Fibroblast of skin of back (primary cell): ENCODE data around the gene SHROOM4.

Experiments
- DNase-seq: peaks from one replicate; pipeline ENCODE4 v3.0.0-alpha.2; 2013

SHROOM4 gene

DNA sequence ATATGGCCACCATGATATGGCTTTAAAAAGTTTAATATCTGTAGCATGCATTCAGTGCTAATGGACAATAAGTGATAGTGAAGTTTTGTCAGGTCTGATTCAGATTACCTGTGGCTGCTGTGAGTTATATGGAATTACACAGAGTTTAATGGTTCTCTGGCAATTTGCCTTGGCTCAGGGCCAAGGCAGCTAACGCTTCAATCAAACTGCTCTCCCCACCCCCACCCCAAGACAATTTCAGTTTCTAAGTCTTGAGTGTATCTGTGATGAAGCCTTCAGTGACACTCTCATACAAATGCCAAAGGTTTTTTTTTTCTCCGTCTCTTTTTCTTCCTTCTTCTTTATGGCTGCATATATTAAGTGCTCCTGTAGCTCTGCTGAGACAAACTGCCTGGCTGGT is 106.6 kb downstream of the SHROOM4 start:
- DNase-seq = no peak

DNA sequence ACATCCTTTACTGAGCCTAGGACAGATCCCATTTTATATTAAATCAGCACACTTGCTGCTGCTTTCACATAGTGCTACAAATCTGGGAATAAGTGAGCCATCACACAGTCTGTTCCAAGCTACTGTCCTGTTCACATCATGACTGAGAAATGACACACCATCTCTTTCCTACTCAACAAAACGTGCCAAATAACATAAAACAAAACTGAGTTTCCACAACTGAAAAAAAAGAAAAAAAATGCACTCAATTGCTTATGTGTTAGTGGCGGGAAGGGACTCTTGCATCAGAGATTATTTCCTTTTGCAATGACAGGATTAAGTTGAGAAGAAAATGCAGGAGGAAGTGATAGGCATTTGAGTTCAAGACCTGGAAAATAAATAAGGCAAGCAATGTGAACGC is 109.0 kb downstream of the SHROOM4 start:
- peak; percentile 16 for DNase-seq

DNA sequence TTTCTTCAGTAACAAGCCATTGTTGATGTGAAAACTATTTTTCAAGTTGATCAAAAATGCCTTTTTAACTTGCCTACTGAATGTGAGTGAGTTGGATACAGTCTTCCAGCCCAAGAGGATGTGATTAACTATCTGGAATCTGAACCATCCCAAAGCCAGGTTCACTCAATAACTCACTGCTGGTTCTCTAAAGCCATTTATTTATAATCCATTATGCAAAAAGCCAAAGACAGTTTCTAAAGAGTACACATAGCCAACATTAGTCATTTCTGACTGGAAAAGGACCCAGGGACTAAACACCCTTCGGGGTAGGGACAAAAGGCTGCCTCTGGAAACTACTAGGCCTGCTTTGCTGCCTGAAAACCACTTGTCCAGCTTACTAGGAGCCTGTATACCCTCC is 109.6 kb downstream of the SHROOM4 start:
- peak; percentile 9 for DNase-seq

DNA sequence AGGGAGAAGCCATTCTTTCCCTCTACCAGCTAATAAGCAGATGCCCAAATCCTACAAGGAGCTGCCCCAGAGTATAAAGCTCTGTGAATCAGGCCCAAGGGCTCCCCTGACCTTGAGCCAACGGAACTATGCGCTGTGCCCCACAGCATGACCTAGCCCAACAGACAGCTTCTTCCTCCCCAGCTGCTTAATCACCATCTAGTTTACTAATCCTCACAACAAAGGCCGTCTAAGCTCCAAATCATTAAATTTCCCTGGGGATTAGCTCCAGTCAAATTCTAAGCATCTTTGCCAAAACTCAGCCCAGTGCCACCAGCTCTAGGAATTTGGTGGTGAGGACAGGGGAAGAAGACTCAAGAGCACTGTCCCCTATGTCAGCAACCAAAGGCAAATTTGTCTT is 113.1 kb downstream of the SHROOM4 start:
- DNase-seq = peak; percentile 9

DNA sequence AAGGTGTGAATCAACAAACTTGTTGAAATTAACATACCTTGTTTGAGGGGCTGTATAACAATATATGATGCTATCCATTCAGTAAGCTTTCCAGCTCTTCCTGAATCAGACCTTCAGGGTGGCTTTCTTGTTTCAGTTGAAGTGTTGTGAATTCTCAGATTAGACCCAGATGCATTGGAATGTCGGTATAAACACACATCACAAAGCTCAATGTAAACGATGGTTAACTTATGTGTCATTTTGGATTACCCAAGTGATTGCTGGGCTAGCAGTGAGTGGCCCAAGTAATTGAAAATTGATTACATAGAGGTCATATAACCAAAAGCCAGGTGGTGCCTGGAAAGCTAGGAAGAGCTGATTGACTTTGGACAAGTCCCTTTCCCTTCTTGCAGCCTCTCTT is 115.0 kb downstream of the SHROOM4 start:
- DNase-seq = peak; percentile 16

DNA sequence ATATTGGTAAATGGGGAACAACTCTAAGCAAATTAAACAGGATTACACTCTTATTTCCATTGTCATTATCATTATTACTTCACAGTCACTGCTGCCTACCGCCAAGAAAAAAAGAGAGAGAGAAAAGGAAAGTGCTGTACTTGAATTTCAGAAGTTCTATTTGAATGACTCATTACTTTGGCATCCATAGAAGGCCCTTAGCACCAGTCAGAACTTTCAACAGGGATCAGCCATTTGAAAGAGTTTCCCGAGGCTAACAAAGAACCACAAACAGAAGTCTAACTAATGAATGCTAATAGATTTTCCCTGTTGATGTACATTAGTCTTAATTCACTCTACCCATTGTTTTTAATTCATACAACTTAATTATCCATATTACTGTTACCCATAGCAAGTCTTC is 116.3 kb downstream of the SHROOM4 start:
- DNase-seq = peak; percentile 82

DNA sequence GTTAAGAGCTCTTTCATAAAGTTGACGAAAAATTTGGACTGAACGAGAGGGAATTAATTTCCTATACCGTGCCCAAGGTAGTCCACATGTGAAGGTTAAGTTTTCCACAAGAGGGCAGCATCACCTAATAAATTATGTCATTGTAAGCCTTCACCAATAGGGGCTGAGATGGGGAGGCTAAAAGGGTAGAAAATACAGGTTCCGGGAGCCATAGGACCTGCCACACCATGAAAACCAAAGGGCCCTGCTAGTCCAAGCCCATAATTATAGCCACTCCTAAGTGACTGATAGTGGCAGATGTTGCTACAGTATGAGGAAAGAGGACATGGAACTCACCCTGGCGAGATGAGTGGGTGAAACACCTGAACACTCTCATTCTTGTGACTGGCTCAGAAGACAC is 122.2 kb downstream of the SHROOM4 start:
- peak; percentile 41 for DNase-seq

DNA sequence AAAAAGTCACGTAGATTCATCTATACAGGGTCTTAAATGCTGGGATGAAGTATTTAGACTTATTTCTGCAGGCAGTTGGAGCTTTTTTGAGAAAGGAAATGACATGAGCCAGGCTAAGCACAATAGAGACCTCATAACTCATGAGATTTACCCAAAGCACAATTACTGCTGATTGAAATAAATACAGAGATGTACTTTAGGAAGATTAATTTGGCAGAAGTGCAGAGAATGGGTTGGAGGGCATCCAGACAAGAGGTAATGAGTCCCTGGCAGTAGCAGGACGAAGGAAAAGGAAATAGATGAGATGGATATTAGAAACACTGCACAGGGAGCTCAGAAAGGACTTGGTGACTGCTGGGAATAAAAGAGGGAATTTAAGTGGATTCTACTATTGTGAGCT is 129.1 kb downstream of the SHROOM4 start:
- DNase-seq = no peak

DNA sequence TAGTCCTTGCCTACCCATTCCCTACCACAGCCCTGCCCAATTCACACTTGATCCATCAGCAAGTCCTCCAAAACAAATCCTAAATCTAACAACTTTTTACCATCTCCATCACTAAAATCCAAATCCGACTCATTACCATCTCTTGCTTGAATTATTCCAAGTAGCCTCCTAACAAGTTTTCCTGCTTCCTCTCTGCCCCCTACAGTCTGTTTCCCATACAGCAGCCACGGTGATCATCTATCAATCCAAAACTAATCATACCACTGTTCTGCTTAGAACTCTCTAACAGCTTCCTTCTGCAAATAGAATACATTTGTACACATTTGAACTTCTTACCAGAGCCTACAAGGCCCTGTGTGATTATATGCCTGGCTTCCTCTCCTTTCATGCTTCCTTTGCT is 133.0 kb downstream of the SHROOM4 start:
- DNase-seq = no peak

DNA sequence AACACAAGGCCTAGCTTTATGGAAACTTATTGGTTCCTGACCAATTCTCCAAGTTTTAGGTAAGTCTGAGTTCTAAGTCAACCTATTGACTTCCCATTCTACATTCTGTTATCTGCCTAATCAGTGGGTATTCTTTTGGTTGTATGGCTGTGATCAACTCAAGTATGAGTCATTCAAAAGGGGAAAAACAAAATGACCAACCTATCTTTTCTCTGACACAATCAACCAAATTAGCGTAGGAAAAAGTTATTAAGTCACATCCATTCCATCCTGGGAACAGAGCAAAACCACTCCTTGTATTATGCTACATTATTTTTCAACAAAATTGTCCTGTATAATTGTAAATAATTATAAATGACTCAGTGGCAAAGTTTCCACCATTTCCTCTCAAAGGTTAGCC is 136.2 kb downstream of the SHROOM4 start:
- no peak for DNase-seq

DNA sequence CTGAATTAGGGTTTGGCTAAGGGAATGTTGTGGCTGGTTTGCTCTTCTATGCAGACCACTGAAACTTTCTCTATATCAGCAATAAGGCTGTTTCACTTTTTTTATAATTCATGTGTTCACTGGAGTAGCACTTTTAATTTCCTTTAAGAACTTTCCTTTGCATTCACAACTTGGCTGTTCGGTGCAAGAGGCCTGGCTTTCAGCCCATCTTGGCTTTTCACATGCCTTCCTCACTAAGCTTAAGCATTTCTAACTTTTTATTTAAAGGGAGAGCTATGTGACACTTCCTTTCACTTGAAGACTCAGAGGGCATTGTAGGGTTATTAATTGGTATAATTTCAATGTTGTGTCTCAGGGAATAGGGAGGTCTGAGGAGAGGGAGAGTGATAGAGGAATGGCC is 142.3 kb downstream of the SHROOM4 start:
- DNase-seq = no peak

DNA sequence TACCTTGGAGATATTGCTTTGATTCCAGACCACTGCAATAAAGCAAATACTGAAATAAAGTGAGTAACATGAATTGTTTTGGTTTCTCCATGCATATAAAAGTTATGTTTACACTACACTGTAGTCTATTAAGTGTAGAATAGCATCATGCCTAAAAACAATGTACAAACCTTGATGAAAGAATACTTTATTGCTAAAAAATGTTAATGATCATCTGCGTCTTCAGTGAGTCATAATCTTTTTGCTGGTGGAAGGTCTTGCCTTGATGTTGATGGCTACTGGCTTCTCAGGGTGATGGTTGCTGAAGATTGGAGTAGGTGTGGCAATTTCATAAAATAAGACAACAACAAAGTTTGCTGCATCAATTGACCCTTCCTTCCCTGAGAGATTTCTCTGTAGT is 145.1 kb downstream of the SHROOM4 start:
- no peak for DNase-seq

DNA sequence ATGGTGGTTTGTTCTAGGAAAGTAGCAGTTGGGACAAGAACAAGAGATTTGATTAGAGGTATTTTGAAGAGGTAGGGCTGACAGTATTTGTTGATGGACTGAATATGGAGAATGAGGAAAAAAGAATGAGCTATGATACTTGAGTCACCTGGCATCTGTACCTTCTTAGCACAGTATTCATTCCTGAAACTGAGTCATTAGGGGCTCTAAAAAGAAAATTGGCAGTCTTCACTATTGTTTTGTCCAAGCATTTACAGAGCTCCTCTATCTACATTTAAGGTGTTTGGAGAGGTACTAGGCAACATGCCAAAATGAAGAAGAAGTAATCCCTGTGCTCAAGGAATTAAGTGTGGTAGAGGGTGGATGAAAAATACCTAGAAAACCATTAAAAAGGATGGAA is 165.8 kb downstream of the SHROOM4 start:
- no peak for DNase-seq

DNA sequence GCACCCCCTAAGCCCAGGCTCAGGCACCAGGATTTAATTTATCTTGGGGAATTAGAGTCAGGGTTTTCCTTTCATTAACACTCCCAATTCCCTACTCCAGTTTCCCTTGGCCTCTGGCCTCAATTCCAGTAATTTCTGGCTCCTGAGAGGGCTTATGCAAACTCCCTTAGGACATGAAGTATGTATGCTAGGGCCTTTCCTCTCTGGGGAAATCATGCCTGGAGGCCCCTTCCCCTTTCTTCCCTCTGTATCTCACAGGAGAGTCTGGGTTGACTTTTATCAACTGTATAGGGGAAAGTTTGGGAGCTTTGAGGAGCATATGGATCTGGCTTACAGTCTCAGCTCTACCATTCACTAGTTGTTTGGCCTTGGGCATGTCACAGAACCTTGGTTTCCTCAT is 169.5 kb downstream of the SHROOM4 start:
- DNase-seq = no peak

DNA sequence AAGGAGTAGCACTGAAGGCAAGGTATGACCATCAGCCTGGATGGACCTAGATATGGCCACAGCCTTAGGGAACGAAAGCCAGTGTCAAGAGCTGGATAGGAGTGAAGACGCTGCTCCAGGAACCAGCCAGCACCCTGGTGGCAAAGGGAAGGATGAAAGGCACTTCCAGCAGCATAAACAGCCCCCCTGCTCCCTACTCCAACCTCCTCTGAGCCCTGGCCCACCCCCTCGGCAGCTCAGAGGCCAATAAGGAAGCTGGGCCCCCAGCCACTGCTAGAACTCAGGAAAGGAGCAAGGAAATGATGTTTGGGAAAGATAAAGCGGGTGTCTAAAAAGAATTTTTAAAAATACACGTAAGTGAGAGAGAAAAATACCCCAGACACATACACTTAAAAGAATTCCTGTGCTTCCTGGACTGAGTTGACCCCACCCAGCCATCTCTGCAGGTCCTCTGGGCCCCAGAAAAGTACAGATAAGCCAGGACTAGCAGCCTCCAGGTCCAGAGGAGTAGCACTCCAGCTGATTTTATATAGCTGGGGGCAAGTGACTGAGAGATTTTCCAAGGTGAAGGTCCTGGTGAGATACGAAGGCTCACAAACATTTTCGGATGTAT is 170.4 kb downstream of the SHROOM4 start:
- DNase-seq = no peak

DNA sequence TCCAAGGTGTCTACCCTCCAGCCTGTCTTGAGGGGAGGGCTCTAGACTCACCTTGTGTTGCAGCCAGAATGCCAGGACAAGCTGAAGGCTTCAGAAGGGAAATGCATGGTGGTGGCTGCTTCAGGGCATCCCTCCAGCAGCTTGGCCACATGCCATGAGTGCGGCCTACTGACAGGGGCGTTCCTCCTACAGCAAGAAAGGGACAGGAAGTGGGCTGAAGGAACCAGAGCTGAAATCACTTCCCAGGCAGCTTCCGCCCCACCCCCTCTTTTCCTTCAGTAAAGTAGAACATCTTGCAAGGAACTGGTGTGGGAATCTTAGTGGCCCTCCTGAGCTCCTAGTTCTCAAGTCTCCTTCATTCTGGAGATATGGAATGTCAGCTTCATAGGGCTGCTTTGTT is 175.9 kb downstream of the SHROOM4 start:
- DNase-seq = peak; percentile 12

DNA sequence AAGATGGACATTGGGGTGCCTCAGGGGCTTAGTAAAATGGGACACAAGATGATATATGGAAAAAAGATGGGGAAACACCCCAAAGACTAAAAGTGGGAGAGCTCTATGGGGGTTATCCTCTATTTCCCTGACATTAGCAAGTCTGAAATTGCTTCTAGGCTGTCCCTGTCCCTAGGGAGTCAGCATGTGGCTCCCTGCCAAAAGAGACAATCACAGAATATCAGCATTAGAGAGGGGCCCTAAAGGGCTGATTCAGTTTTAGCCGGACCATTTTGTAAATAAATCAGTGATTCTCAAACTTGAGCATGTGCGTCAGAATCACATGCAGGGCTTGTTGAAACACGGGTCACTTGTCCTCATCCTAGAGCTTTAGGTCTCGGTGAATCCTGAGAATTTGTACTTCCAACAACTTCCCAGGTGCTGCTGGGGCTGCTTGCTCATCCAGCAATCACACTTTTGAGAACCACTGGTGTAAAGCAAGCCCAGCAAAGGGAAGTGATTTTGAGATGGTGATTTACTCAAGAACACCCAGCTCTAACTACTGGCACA is 178.1 kb downstream of the SHROOM4 start:
- DNase-seq = no peak

DNA sequence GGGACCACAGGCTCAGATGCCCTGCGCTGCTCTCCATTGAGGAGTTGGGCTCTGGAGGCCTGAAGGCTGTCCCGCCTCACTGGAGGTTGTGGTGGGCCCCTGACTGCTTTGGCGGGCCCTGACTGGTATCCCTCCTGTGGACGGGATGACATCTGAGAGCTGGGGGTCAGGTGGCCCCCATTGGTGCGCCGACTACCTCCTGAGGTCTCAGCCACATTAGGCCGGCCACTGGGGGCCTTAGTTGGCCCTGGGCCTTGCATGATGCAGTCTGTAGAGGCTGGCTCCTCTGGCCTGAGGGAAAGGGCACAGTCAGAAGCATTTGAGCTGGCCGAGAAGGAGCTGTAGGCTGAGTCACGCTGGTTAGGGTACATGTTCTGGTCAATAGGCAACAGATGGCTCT is 178.8 kb downstream of the SHROOM4 start:
- DNase-seq = no peak

DNA sequence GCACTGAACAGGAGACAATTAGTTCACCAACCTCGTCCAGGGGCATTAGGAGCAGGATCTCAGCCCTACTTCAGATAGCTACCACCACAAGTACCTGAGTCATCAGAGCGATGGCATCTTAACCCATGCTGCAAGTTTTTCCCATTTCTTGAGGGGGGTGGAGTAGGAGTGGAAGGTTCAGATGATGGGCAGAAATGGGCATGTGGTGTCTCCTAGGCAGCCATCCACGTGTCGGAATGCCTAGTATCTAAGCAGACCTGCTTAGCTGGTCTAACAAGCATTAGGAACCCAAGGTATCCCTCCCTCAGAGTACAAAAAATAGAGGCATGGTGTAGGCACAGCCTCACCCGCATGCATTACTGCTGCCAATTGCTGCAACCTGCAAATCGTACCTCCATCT is 184.2 kb downstream of the SHROOM4 start:
- DNase-seq = no peak

DNA sequence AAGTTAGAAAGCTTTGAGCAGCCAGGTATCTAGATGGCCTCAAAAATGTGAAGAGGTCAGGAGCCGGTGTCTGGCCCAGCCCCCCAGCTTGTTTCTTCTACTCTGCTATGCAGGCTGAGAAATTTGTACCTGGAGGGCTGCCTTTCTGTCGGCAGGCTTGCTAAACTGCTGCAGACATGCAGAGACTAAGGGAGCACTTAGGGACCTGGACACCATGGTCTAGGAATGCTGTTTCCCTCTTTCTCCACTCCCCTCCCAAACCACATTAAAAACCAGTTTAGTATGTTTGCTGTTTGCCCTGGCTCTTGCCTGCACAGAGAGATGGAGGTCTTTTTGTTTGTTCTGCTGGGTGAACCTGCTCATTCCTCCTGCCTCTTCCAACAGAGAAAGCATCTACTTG is 186.3 kb downstream of the SHROOM4 start:
- no peak for DNase-seq

DNA sequence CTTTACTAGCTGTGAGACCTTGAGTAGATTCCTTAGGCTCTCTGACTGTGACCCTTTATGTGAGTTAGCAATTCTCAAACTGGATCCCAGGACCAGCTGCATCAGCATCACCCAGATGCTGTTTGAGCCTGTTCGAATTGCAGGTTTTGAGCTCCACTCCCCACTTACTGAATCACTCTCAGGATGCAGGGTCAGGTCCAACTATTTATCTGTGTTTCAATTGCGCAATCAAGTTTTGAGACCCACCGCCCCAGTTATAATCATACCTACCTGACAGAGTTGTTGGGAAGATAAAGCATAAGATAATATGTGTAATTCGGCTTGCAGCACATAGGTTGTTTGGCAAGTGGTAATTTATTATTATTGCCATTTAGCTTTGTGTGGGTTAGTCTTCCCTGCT is 187.6 kb downstream of the SHROOM4 start:
- no peak for DNase-seq

DNA sequence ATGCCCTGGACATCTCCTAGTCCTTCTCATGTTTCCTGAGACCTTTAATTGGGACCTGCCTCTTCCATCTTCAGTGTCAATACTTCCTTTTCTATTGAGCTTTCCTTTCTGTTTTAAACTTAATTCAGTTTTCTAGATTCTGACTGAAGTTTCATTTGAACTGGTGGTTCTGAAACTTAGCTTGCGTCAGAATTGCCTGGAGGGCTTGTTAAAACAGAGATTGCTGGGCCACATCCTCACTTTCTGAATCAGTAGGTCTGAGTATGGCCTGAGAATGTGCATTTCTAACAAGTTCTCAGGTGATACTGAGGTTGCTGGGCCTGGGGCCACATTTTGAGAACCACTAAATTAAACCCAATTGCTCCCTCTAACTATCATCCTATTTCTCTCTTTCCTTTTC is 191.2 kb downstream of the SHROOM4 start:
- DNase-seq = no peak

DNA sequence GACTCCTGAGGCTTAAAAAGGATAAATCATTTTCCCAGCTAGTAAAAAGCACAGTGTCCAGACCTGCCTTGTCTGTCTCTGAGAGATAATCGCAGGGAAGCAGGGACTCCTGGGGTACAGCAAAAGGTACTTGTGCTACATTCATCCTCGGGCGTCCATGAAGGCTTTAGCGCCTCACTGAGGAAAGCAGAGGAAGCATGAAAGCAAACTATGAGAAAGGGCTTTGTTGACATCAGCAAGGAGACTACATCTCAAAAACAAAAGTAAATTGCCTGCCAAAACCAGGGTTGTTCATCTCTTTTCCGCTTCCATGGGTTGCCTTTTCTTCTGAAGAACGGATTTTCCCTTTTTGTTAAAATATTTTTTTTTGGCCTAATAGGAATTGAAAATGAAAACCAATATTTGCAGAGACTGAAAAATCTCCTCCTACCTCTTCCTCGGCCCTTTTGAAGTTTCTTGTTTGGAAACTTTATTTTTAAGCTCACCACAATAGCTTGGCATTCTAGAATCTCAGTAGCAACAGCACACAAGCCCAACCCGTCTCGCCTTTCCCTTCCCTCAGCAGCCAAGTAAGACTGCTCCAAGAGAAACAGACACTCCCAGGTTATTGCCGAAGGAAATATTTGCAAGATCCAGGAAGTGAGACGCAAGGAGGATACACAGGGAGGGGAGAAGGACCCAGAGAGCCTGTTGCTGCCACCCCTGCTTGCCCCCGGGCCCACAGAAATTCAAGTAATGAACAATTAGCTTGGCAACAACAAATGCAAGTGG is 195.0 kb downstream of the SHROOM4 start:
- no peak for DNase-seq

DNA sequence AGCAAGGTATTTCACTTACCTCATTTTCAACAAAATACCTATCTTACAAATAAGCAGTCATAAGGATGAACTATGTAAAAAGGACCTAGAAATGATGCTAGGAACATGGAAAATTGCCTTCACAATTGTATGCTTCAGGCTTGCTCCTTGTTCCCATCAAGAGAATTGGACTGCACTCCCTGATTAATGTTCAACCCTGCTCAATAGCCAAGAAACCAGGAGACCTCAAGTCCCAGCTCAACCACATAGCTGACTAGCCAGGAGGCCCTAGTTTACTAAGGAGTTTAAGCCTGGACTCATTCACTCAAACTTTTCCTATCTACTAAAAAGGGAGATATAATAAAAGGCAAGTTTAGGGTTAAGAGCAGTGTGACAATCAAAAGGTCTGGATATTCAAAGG is 196.8 kb downstream of the SHROOM4 start:
- no peak for DNase-seq
